Measurements from ENCODE around the gene GLTP. TPM values are rescaled to one million over a fixed set of nuclear protein-coding genes. Genes with fewer than 3 reads are reported as not detected.

GLTP gene
- polyA plus RNA-seq, 2 of the 4 experiments (the other 2 are of a cell fraction) = 16.9 to 18.8 TPM

DNA sequence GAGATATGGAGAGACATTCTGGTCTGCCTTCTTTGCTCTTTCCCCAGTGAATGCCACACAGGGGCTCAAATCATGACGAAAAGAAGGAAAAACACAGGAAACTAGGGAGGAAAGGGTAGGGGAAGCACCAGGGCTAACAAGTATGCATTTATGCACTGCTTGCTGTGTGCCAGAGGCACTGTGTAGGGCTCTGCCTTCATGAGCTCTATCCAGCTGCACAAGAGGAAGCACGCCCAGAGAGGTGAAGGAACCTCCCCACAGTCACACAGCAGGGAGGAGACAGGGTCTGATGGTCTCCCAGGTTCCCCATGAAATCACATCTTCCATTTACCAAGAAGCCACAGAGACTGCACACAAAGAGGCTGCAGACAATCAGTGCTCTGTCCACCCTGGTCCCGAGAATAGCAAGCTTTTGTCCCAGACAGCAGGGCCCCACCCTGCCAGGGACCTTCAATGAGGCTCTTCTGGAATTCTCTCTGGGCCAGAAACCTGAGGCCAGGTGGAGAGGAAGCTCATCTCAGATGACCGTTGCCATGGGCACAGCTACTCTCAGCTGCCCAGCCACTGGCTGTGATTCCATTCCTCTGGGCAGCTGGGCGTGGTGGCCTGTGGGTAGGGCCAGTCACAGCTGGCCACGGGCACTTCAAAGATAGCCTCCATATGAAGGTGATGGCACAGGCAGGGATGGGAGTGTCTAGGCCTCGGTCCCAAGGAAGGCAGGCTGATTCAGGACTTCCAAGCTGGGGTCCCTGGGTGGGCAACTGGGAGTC, 39.9 kb downstream of the GLTP start:
- FAIRE-seq (no peak), DNase-seq (ENCODE audit: low read depth in 1 of 2, low spot score in 1 of 2) (peak; percentile 53 to 74), ATAC-seq (peak; percentile 49 to 67)
- Histone ChIP-seq H3K9me3 (no peaks in the 10 kb centered on the region), H3K27ac (peak overlapping the region in 1 of 2 experiments; percentile 61; a peak in 3 of 6 replicates), H3K4me1 (peaks cover 41% of the 10 kb centered on the region), H3K4me3 (no peak overlapping the region), H3K4me2 (peak overlapping the region; percentile 3; the same call in 2 of the 3 replicates)
- 58% methylated on average over 6 of the region's 7 CpGs for WGBS (ENCODE audit: missing lambda C conversion rate)
- CTCF ChIA-PET = interaction anchor here (1.4 to 15.3 kb wide), 4 partner anchors 11 to 242 kb away, joined by 3 to 277 read pairs (median 56); no protein-coding TSS in a partner anchor
- TF ChIP-seq ZFP36 (IDR thresholded peaks at IDR 0.05; ENCODE audit: borderline replicate concordance, partially characterized antibody) = peak; percentile 61
- no peak for TF ChIP-seq MYC (IDR thresholded peaks at IDR 0.05; ENCODE audit: borderline replicate concordance, low read length)
- POLR2A ChIA-PET = no interaction called here

GRCh38 chr12:109839444-109839843, 40.9 kb downstream of the GLTP start:
- WGBS (ENCODE audit: missing lambda C conversion rate) = 60% methylated on average over 6 of the region's 6 CpGs
- Histone ChIP-seq H3K4me1 (peaks cover 41% of the 10 kb centered on the region), H3K9me3 (no peaks in the 10 kb centered on the region), H3K27ac (peak overlapping the region in 1 of 2 experiments; percentile 61; a peak in 3 of 6 replicates), H3K4me2 (no peak overlapping the region), H3K4me3 (no peak overlapping the region)
- ChIA-PET CTCF (interaction anchor here (0.6 to 8.3 kb wide), 5 partner anchors 13 to 68 kb away, joined by 3 to 100 read pairs (median 36); no protein-coding TSS in a partner anchor), POLR2A (no interaction called here)
- peak; percentile 65; the same call in 1 of the 2 replicates for TF ChIP-seq KDM1A (IDR thresholded peaks at IDR 0.05; ENCODE audit: low read depth)
- no peak for TF ChIP-seq FOSB (CRISPR knock-in tag; IDR thresholded peaks at IDR 0.05)
- ATAC-seq = no peak
- FAIRE-seq = no peak
- DNase-seq (ENCODE audit: low read depth in 1 of 2, low spot score in 1 of 2) = no peak

- Histone ChIP-seq H3K4me3 (no peak overlapping the region), H3K4me1 (peaks cover 47% of the 10 kb centered on the region), H3K4me2 (peak overlapping the region; percentile 9; the same call in 2 of the 3 replicates), H3K9me3 (no peaks in the 10 kb centered on the region), H3K27ac (peak overlapping the region; percentile 35 to 76; a peak in 4 of 6 replicates)
- FAIRE-seq = no peak
- DNase-seq (ENCODE audit: low read depth in 1 of 2, low spot score in 1 of 2) = peak in 1 of 2 experiments; percentile 55
- CTCF ChIA-PET = interaction anchor here (1.1 to 10.8 kb wide), 5 partner anchors 10 to 31 kb away, joined by 3 to 86 read pairs (median 36); no protein-coding TSS in a partner anchor
- POLR2A ChIA-PET = no interaction called here
- 28% methylated on average over 3 of the region's 3 CpGs for WGBS (ENCODE audit: missing lambda C conversion rate)
- no peak for TF ChIP-seq FOXS1 (CRISPR knock-in tag; IDR thresholded peaks at IDR 0.05)
- TF ChIP-seq, protein P1, sequence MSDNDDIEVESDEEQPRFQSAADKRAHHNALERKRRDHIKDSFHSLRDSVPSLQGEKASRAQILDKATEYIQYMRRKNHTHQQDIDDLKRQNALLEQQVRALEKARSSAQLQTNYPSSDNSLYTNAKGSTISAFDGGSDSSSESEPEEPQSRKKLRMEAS (IDR thresholded peaks at IDR 0.05) = peak; percentile 32; the same call in 1 of the 2 replicates
- ATAC-seq = peak in 1 of 2 experiments; percentile 21; a peak in 3 of 6 replicates
These were observed 43.4 kb downstream of the GLTP start for GRCh38 chr12:109836916-109837315.

DNA sequence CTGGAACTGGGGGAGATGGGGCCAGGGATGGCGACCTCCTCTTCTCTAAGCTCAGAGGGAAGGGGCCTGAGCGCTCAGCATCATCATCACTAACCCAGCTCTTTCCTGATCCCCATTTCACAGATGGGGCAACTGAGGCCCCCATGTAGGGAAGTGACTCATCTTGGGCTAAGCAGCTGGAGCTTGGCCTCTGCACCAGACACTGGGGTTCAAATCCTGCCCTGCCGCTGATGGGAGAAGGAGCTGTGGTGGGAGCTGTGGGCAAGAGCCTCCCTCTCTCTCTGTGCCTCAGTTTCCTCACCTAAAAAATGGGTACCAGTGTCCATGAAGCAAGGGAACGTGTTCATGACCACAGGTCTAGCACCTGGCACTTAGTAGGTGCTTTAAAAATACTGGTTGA, 44.5 kb downstream of the GLTP start:
- ATAC-seq = no peak
- H3K4me3 ChIP-seq = no peak overlapping the region
- H3K4me2 ChIP-seq = no peak overlapping the region
- H3K9me3 ChIP-seq = no peaks in the 10 kb centered on the region
- ChIA-PET CTCF (interaction anchor here (0.6 to 10.8 kb wide), 11 partner anchors 11 to 238 kb away, joined by 3 to 86 read pairs (median 5); partner anchors contain the start of gene FAM222A), POLR2A (no interaction called here)
- DNase-seq (ENCODE audit: low read depth in 1 of 2, low spot score in 1 of 2) = no peak
- no peak for FAIRE-seq
- WGBS (ENCODE audit: missing lambda C conversion rate) = 90% methylated on average over 4 of the region's 4 CpGs
- TF ChIP-seq CBX8 (IDR thresholded peaks at IDR 0.05) (no peak), FOSL2 (IDR thresholded peaks at IDR 0.05) (no peak), FOSL2 (CRISPR knock-in tag; IDR thresholded peaks at IDR 0.05) (0 out of 2 replicates have a peak, but pooled peaks have one; percentile 18), MYC (IDR thresholded peaks at IDR 0.05; ENCODE audit: borderline replicate concordance, low read length) (no peak)
- peak overlapping the region in 1 of 2 experiments; percentile 23; a peak in 1 of 6 replicates for H3K27ac ChIP-seq
- H3K4me1 ChIP-seq = peaks cover 49% of the 10 kb centered on the region

GRCh38 chr12:109833307-109834189, 46.8 kb downstream of the GLTP start, which contains the start of gene TRPV4:
Gene TRPV4, minus strand, starts transcription at chr12:109833398. Its CDS starts 18,602 bp downstream, at chr12:109814796.
- DNase-seq (ENCODE audit: low read depth in 1 of 2, low spot score in 1 of 2) = no peak
- TF ChIP-seq RFX5 (IDR thresholded peaks at IDR 0.05) (no peak), JUNB (IDR thresholded peaks at IDR 0.05) (no peak), HOXB13 (CRISPR knock-in tag; IDR thresholded peaks at IDR 0.05; ENCODE audit: low read depth) (no peak), KDM5A (IDR thresholded peaks at IDR 0.05) (no peak), GATA3 (IDR thresholded peaks at IDR 0.05; ENCODE audit: borderline replicate concordance) (no peak), PHF8 (IDR thresholded peaks at IDR 0.05; ENCODE audit: borderline replicate concordance, low read depth) (no peak), BCL3 (IDR thresholded peaks at IDR 0.05) (no peak), BHLHE40 (IDR thresholded peaks at IDR 0.05; ENCODE audit: low read depth, low read length) (no peak)
- peak within 1 kb of the TSS in 1 of 2 experiments; percentile 59; a peak in 2 of 6 replicates for H3K27ac ChIP-seq
- CTCF ChIA-PET = interaction anchor here (0.9 to 10.8 kb wide), 5 partner anchors 13 to 28 kb away, joined by 3 to 86 read pairs (median 6); no protein-coding TSS in a partner anchor
- POLR2A ChIA-PET = interaction anchor here (0.5 kb wide), 1 partner anchor 21 kb away, joined by 3 read pairs; no protein-coding TSS in a partner anchor
- no peaks in the 10 kb centered on the region for H3K9me3 ChIP-seq
- H3K4me2 ChIP-seq = peak within 1 kb of the TSS; percentile 29; the same call in 2 of the 3 replicates
- H3K4me3 ChIP-seq = no peak within 1 kb of the TSS
- H3K4me1 ChIP-seq = peaks cover 31% of the 10 kb centered on the region
- ATAC-seq = no peak
- WGBS (ENCODE audit: missing lambda C conversion rate) = 85% methylated on average over 24 of the region's 67 CpGs
- FAIRE-seq = no peak
